ENCODE measurements around the gene TENT4A. TPM values are rescaled to one million over a fixed set of nuclear protein-coding genes. Genes with fewer than 3 reads are reported as not detected.

Gene TENT4A
- total RNA-seq, 1 donor, result 21.4 TPM

DNA sequence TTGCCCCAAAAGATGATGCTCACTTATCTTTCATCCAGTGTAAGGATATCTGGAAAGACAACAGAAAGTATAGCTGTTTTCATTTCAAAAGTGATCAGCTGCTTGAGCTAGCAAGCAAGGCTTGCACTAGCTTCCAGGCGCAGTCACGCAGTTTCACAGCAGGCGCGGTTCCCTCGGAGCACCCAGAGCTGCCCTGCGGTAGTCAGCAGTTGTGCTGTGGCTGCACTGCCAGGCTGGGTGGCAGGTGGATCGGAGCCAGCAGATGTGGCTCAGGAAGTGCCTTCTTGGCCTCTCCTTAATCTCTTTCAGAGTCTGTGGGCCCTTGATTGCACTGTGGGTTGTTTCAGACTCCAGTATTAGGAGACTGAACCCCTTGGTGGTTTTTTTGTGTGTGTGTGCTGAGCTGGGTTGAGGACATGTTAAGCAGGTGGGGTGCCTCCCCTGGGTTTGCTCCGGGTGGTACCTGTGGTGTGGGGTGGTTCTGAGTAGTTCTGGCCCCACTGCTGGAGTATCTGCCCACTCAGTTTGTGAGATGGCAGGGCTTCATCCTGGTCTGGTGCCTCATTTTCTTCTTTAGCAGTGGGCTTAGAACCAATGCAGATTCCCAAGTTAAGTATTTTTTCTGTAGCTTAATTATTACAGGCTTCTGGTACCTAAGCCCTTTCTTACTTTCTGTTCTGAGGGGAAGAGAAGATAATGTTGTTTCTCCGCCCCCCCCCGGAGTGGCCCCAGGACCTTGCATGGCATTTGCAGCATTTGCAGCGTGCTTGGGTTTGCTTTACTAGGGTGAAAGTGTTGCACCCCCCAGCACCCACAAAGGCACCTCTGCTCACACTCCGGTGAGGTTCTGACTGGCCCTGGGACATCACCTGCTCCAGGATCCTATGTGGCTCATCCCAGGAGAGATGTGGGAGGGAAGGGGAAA, 16.4 kb downstream of the TENT4A start:
- no peak overlapping the region for H3K4me2 ChIP-seq (ENCODE audit: insufficient read depth, low read length)
- peak overlapping the region; percentile 21 for H3K27ac ChIP-seq (ENCODE audit: low read depth, low read length)
- H4K20me1 ChIP-seq (ENCODE audit: insufficient read depth, low read length), result peaks cover 45% of the 10 kb centered on the region
- H2AFZ ChIP-seq (ENCODE audit: low read length), result no peak overlapping the region
- no peak for DNase-seq (ENCODE audit: insufficient read length, low spot score, missing footprints)
- no peak for TF ChIP-seq CTCF (IDR thresholded peaks at IDR 0.05; ENCODE audit: extremely low read depth, low read depth, low read length)
- peaks cover under 1% of the 10 kb centered on the region for H3K36me3 ChIP-seq (ENCODE audit: insufficient read depth, low read length)
- H3K79me2 ChIP-seq (ENCODE audit: insufficient read depth, low read length), result peaks cover 93% of the 10 kb centered on the region
- no peaks in the 10 kb centered on the region for H3K27me3 ChIP-seq (ENCODE audit: insufficient read depth, low read length)
- H3K4me1 ChIP-seq (ENCODE audit: insufficient read depth, low read length), result peaks cover 35% of the 10 kb centered on the region
- no peaks in the 10 kb centered on the region for H3K9me3 ChIP-seq (ENCODE audit: low read depth, low read length)
- H3K4me3 ChIP-seq (ENCODE audit: insufficient read depth, low read length), result no peak overlapping the region

GRCh38 chr5:6730407-6730806, 17.2 kb downstream of the TENT4A start:
- no peak overlapping the region for H2AFZ ChIP-seq (ENCODE audit: low read length)
- H3K36me3 ChIP-seq (ENCODE audit: insufficient read depth, low read length), result no peaks in the 10 kb centered on the region
- no peak overlapping the region for H3K27ac ChIP-seq (ENCODE audit: low read depth, low read length)
- no peak for TF ChIP-seq CTCF (IDR thresholded peaks at IDR 0.05; ENCODE audit: extremely low read depth, low read depth, low read length)
- no peaks in the 10 kb centered on the region for H3K9me3 ChIP-seq (ENCODE audit: low read depth, low read length)
- H3K4me2 ChIP-seq (ENCODE audit: insufficient read depth, low read length), result no peak overlapping the region
- no peaks in the 10 kb centered on the region for H3K27me3 ChIP-seq (ENCODE audit: insufficient read depth, low read length)
- H3K79me2 ChIP-seq (ENCODE audit: insufficient read depth, low read length), result peaks cover 94% of the 10 kb centered on the region
- DNase-seq (ENCODE audit: insufficient read length, low spot score, missing footprints), result no peak
- no peak overlapping the region for H3K4me3 ChIP-seq (ENCODE audit: insufficient read depth, low read length)
- H4K20me1 ChIP-seq (ENCODE audit: insufficient read depth, low read length), result peaks cover 47% of the 10 kb centered on the region
- peaks cover 35% of the 10 kb centered on the region for H3K4me1 ChIP-seq (ENCODE audit: insufficient read depth, low read length)

GRCh38 chr5:6730807-6731206, 17.6 kb downstream of the TENT4A start:
- H3K4me3 ChIP-seq (ENCODE audit: insufficient read depth, low read length), result no peak overlapping the region
- DNase-seq (ENCODE audit: insufficient read length, low spot score, missing footprints), result no peak
- peaks cover 35% of the 10 kb centered on the region for H3K4me1 ChIP-seq (ENCODE audit: insufficient read depth, low read length)
- no peak overlapping the region for H3K27ac ChIP-seq (ENCODE audit: low read depth, low read length)
- H3K9me3 ChIP-seq (ENCODE audit: low read depth, low read length), result no peaks in the 10 kb centered on the region
- H2AFZ ChIP-seq (ENCODE audit: low read length), result no peak overlapping the region
- H3K36me3 ChIP-seq (ENCODE audit: insufficient read depth, low read length), result no peaks in the 10 kb centered on the region
- no peak overlapping the region for H3K4me2 ChIP-seq (ENCODE audit: insufficient read depth, low read length)
- no peak for TF ChIP-seq CTCF (IDR thresholded peaks at IDR 0.05; ENCODE audit: extremely low read depth, low read depth, low read length)
- H3K79me2 ChIP-seq (ENCODE audit: insufficient read depth, low read length), result peaks cover 93% of the 10 kb centered on the region
- H4K20me1 ChIP-seq (ENCODE audit: insufficient read depth, low read length), result peaks cover 43% of the 10 kb centered on the region
- H3K27me3 ChIP-seq (ENCODE audit: insufficient read depth, low read length), result no peaks in the 10 kb centered on the region

- TF ChIP-seq CTCF (IDR thresholded peaks at IDR 0.05; ENCODE audit: extremely low read depth, low read depth, low read length), result no peak
- H2AFZ ChIP-seq (ENCODE audit: low read length), result no peak overlapping the region
- peak overlapping the region; percentile 61 for H3K4me3 ChIP-seq (ENCODE audit: insufficient read depth, low read length)
- H3K4me1 ChIP-seq (ENCODE audit: insufficient read depth, low read length), result peaks cover 35% of the 10 kb centered on the region
- H4K20me1 ChIP-seq (ENCODE audit: insufficient read depth, low read length), result peaks cover 38% of the 10 kb centered on the region
- H3K36me3 ChIP-seq (ENCODE audit: insufficient read depth, low read length), result no peaks in the 10 kb centered on the region
- DNase-seq (ENCODE audit: insufficient read length, low spot score, missing footprints), result peak; percentile 88
- peak overlapping the region; percentile 92 for H3K4me2 ChIP-seq (ENCODE audit: insufficient read depth, low read length)
- H3K27me3 ChIP-seq (ENCODE audit: insufficient read depth, low read length), result no peaks in the 10 kb centered on the region
- peak overlapping the region; percentile 99 for H3K27ac ChIP-seq (ENCODE audit: low read depth, low read length)
- peaks cover 93% of the 10 kb centered on the region for H3K79me2 ChIP-seq (ENCODE audit: insufficient read depth, low read length)
- H3K9me3 ChIP-seq (ENCODE audit: low read depth, low read length), result no peaks in the 10 kb centered on the region
Observed at GRCh38 chr5:6731465-6732237, 18.4 kb downstream of the TENT4A start.

Data from osteoblast (primary cell).